GM12878 (cell line): Measurements from ENCODE around the gene BBLN. TPM values are rescaled to one million over a fixed set of nuclear protein-coding genes. Genes with fewer than 3 reads are reported as not detected.

Experiments used
- ATAC-seq: fragments of 200-7000 bp; cut with Tn5 transposase; 3 replicates; pipeline ENCODE4 v1.9.1; 2020; ENCODE audit warnings: mild to moderate bottlenecking, moderate library complexity
- BruUV-seq: library from RNA; stranded (reverse); fragments of 400-500 nt; replicated peaks from 2 replicates; lab custom pipeline; 2021; lab: Mats Ljungman, UMichigan
- CTCF ChIA-PET: fragments of 300-600 bp; sonication (Branson Sonifier 250); formaldehyde crosslinking; extraction: SDS; loops from one replicate; lab custom pipeline; 2021; ENCODE audit warnings: inconsistent platforms; lab: Yijun Ruan, JAX
- POLR2A ChIA-PET: fragments of 350-600 bp; formaldehyde crosslinking; extraction: SDS; loops from one replicate; lab custom pipeline; 2021; ENCODE audit warnings: inconsistent platforms; lab: Charles Lee
- RAD21 ChIA-PET: fragments of 300-600 bp; sonication (Branson Sonifier 250); formaldehyde crosslinking; loops from one replicate; lab custom pipeline; 2023; ENCODE audit warnings: antibody characterized with exemption; ENCODE audit not compliant: unreplicated experiment; lab: Charles Lee
- SMC1A ChIA-PET: fragments of 300-600 bp; sonication (Branson Sonifier 250); formaldehyde crosslinking; loops from one replicate; lab custom pipeline; 2023; ENCODE audit not compliant: unreplicated experiment, uncharacterized antibody; lab: Charles Lee
- DNase-seq: peaks from one replicate; pipeline ENCODE4 v3.0.0-alpha.2; 2011; ENCODE audit warnings: low read depth, low spot score
- FAIRE-seq: peaks from 3 replicates; lab custom pipeline; 2011; peaks lifted over from hg19 to GRCh38; lab: Jason Lieb, UNC
- H2AFZ ChIP-seq: 2 replicates; pipeline ENCODE4 v1.6.0; 2011; ENCODE audit warnings: low read depth, low read length, control low read depth; ENCODE audit not compliant: control insufficient read depth
- H3K27ac ChIP-seq: 2 replicates; pipeline ENCODE4 v1.5.1; 2011; ENCODE audit warnings: control low read depth; ENCODE audit not compliant: control insufficient read depth, insufficient read depth
- H3K27me3 ChIP-seq, 2 experiments: replicated peaks in 1 of 2; 2 replicates each; pipeline versions ENCODE4 v1.6.0 to v1.6.1; 2011; ENCODE audit warnings: low read length in 1 of 2; ENCODE audit not compliant: control insufficient read depth in 2 of 2, insufficient read depth in 2 of 2
- H3K36me3 ChIP-seq, 2 experiments: 2 replicates each; pipeline ENCODE4 v1.5.1; 2011; ENCODE audit warnings: low read length in 1 of 2; ENCODE audit not compliant: control insufficient read depth in 2 of 2, insufficient read depth in 2 of 2
- H3K4me1 ChIP-seq: 2 replicates; pipeline ENCODE4 v1.6.1; 2011; ENCODE audit warnings: mild to moderate bottlenecking, low read length, moderate library complexity, mixed read lengths; ENCODE audit not compliant: control insufficient read depth, insufficient read depth
- H3K4me2 ChIP-seq: 2 replicates; pipeline ENCODE4 v1.6.0; 2011; ENCODE audit warnings: control low read depth; ENCODE audit not compliant: control insufficient read depth, insufficient read depth
- H3K4me3 ChIP-seq: fragments of 200-600 bp; sonication (generic); 2 replicates; pipeline ENCODE4 v1.5.1; 2016
- H3K79me2 ChIP-seq: 2 replicates; pipeline ENCODE4 v1.6.0; 2011; ENCODE audit warnings: low read length; ENCODE audit not compliant: control insufficient read depth, insufficient read depth
- H3K9ac ChIP-seq: 2 replicates; pipeline ENCODE4 v1.8.0; 2011; ENCODE audit warnings: low read length, control low read depth, mixed read lengths; ENCODE audit not compliant: control insufficient read depth, insufficient read depth
- H3K9me3 ChIP-seq: replicated peaks from 3 replicates; pipeline ENCODE4 v1.5.1; 2011; ENCODE audit warnings: mild to moderate bottlenecking, low read length; ENCODE audit not compliant: control insufficient read depth, insufficient read depth
- H4K20me1 ChIP-seq: 2 replicates; pipeline ENCODE4 v1.6.0; 2011; ENCODE audit not compliant: control insufficient read depth, insufficient read depth
- MYC ChIP-seq: IDR thresholded peaks from 2 replicates; pipeline ENCODE4 v1.6.1; 2011; ENCODE audit warnings: mild to moderate bottlenecking, low read length, moderate library complexity, inconsistent platforms; ENCODE audit not compliant: insufficient read depth, insufficient replicate concordance, insufficient read length, severe bottlenecking
- PBX3 ChIP-seq: IDR thresholded peaks from 2 replicates; pipeline ENCODE4 v1.6.1; 2011; ENCODE audit warnings: mild to moderate bottlenecking, low read depth, low read length, moderate library complexity; ENCODE audit not compliant: insufficient replicate concordance
- POU2F2 ChIP-seq: IDR thresholded peaks from 3 replicates; pipeline ENCODE4 v1.6.1; 2011; ENCODE audit warnings: low read depth, mild to moderate bottlenecking, low read length, borderline replicate concordance
- RELA ChIP-seq: fragments of 450-650 bp; IDR thresholded peaks from 2 replicates; pipeline ENCODE4 v1.8.0; 2014; ENCODE audit warnings: borderline replicate concordance; ENCODE audit not compliant: partially characterized antibody
- SUPT20H ChIP-seq: IDR thresholded peaks from 2 replicates; pipeline ENCODE4 v1.6.1; 2011; ENCODE audit warnings: low read depth, mild to moderate bottlenecking, low read length, moderate library complexity, borderline replicate concordance; ENCODE audit not compliant: control insufficient read depth
- TCF7 ChIP-seq: IDR thresholded peaks from 2 replicates; pipeline ENCODE4 v1.6.1; 2014; ENCODE audit warnings: antibody characterized with exemption, borderline replicate concordance
- WGBS: methylation state at CpG from one replicate; pipeline ENCODE4 v1.1.6; 2016; ENCODE audit warnings: low lambda C conversion rate; ENCODE audit not compliant: insufficient replicate concordance, insufficient coverage; ENCODE audit errors: missing lambda C conversion rate; 5-methylcytosine and 5-hydroxymethylcytosine counted together
- in situ Hi-C: fragments of 300-500 bp; cut with MboI; formaldehyde crosslinking; loops from 9 replicates; pipeline ENCODE4 v1.14.3; 2018; ENCODE audit warnings: mixed read lengths
- intact Hi-C: fragments of 100-400 bp; cut with micrococcal nuclease; formaldehyde crosslinking; loops from one replicate; pipeline ENCODE4 v1.14.2; 2022; ENCODE audit not compliant: unreplicated experiment
- polyA plus RNA-seq, 11 experiments: library from polyadenylated mRNA; depleted of rRNA in 4 of 11; unstranded in 6 of 11; stranded (reverse) in 5 of 11; fragments of >200 nt; fragmentation: Nextera tagmentation in 4 of 11; fragmentation: Illumina TruSeq in 1 of 11; extraction: Ambion mirVana in 4 of 11; extraction: Trizol in 1 of 11; gene quantifications; 1 replicate in 1 of 11; 2 replicates in 10 of 11; pipeline versions ENCODE4 v1.2.1 to v1.2.3, GENCODE V29; 2011 to 2016; ENCODE audit warnings: inconsistent platforms in 2 of 11, missing spikeins in 2 of 11, low read depth in 1 of 11
- total RNA-seq, 4 experiments: library from RNA; depleted of rRNA in 3 of 4; stranded (reverse); fragments of >200 nt in 3 of 4; fragmentation: Illumina TruSeq in 1 of 4; extraction: Trizol in 1 of 4; gene quantifications; 2 replicates each; pipeline versions ENCODE4 v1.2.1 to v1.2.3, GENCODE V29; 2013 to 2021

The BBLN gene
- total and polyA plus RNA-seq, 10 of the 15 experiments (the other 5 are each of a cell fraction or from before 2014, with no cell fraction given): 3.8 to 194 (median 66.2) TPM

GRCh38 chr9:128114326-128115186 is 45.5 kb upstream of the BBLN start:
- intact Hi-C loops (no loop called here), in situ Hi-C loops (no loop called here)
- H3K4me2 ChIP-seq: no peak overlapping the region
- ChIA-PET RAD21 (interaction anchor here (1.2 to 1.5 kb wide), 2 partner anchors 14 to 42 kb away, joined by 3 to 5 read pairs; no protein-coding TSS in a partner anchor), SMC1A (interaction anchor here (0.9 to 3.3 kb wide), 7 partner anchors 21 to 171 kb away, joined by 3 to 11 read pairs (median 4); partner anchors contain the start of genes NAIF1 and SLC25A25), POLR2A (interaction anchor here (1.5 to 2.8 kb wide), 2 partner anchors 14 to 23 kb away, joined by 3 to 10 read pairs; no protein-coding TSS in a partner anchor), CTCF (interaction anchor here (0.7 to 6.1 kb wide), 9 partner anchors 12 to 306 kb away, joined by 3 to 84 read pairs (median 4); partner anchors contain the start of gene PTGES2)
- BruUV-seq: no TSS peak
- peaks cover 3 to 4% of the 10 kb centered on the region in 2 experiments; a peak in 3 of 4 replicates for H3K36me3 ChIP-seq
- H3K4me1 ChIP-seq: peaks cover 23% of the 10 kb centered on the region
- 76% methylated on average over 29 of the region's 29 CpGs for WGBS
- H3K27ac ChIP-seq: peak overlapping the region; percentile 61
- no peak for ATAC-seq
- H3K9ac ChIP-seq: no peak overlapping the region
- H3K4me3 ChIP-seq: no peak overlapping the region
- H2AFZ ChIP-seq: no peak overlapping the region
- TF ChIP-seq TCF7 (no peak), PBX3 (no peak), RELA (no peak), SUPT20H (no peak), MYC (no peak), POU2F2 (no peak)
- DNase-seq: no peak
- no peaks in the 10 kb centered on the region for H4K20me1 ChIP-seq
- no peaks in the 10 kb centered on the region for H3K79me2 ChIP-seq
- no peak for FAIRE-seq
- no peaks in the 10 kb centered on the region for H3K27me3 ChIP-seq
- H3K9me3 ChIP-seq: no peaks in the 10 kb centered on the region
